Endometrial microvascular endothelial cells (primary cell): ENCODE data around the gene KIAA1755. TPM values are rescaled to one million over a fixed set of nuclear protein-coding genes. Genes with fewer than 3 reads are reported as not detected.

ENCODE experiments used
- in situ Hi-C: cut with HindIII; loops from 2 replicates; pipeline ENCODE4 v1.10.0; 2017; ENCODE audit warnings: low sequenced_read_pairs, low pct_unique_long_range_greater_than_20kb; ENCODE audit errors: inconsistent ontology term
- total RNA-seq: library from RNA; depleted of rRNA; stranded (reverse); fragments of >200 nt; gene quantifications from one replicate; pipeline ENCODE4 v1.2.3, GENCODE V29; 2015; ENCODE audit errors: inconsistent ontology term

KIAA1755 gene
- total RNA-seq, 1 donor from 2014 or later, result 1.0 TPM

DNA sequence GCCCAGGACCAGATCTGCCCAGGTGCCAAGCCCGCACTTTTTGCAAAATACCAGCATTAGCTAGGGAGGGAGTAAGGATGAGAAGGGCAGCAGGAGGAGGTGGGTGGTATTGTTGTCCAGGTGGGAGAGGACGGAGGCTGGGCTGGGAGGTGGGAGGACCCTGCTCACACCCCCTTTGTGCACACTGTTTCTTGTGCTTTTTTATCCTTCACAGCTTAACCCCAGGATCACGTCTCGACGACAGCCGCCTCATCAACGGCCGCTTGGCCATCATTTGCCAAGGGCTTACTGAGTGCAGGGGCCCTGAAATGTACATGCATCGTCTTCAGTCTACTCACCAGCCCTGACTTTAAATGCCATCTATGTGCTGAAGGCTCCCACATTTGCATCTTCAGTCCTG is 83.3 kb downstream of the KIAA1755 start:
- in situ Hi-C loops, result no loop called here

DNA sequence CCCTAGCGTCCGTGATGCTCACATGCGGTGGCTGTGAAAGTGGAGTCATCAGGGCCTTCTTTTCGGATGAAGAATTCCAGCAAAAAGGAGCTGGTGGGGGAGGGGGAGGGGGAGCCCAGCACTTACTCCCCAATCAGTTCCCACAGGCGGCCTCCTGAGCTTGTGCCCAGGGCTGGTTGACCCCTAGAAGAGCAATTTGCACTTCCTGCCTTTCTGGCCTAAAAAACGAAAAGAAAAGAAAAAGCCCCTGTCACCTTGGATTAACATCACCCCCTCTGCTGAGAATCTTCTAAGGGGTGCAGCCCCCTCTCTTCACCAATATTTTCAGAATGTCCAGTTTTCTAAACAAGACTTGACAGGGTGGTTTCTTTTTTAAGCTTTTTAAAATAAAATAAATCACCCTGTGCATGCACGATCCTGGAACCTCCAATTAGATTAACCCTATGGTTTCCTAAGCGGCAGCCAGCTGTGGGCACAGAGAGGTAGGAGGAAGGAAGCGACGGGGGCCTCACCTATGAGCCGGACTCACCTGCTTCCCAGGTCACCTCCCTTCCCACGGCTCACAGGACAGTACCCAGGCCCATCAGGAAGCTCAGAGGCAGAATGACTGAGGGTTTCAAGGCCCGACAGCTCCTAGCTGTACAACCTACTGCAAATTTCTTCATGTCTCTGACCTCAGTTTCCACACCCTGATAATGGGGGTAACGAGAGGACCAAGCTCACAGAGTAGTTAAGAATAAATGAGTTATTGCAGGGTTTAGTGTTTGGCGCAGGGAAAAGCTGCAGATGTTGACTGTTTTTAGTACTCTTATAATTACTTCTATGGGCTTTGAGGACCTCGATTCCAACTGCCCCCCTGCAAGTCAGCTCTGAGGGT is 85.0 kb downstream of the KIAA1755 start:
- in situ Hi-C loops, result no loop called here

DNA sequence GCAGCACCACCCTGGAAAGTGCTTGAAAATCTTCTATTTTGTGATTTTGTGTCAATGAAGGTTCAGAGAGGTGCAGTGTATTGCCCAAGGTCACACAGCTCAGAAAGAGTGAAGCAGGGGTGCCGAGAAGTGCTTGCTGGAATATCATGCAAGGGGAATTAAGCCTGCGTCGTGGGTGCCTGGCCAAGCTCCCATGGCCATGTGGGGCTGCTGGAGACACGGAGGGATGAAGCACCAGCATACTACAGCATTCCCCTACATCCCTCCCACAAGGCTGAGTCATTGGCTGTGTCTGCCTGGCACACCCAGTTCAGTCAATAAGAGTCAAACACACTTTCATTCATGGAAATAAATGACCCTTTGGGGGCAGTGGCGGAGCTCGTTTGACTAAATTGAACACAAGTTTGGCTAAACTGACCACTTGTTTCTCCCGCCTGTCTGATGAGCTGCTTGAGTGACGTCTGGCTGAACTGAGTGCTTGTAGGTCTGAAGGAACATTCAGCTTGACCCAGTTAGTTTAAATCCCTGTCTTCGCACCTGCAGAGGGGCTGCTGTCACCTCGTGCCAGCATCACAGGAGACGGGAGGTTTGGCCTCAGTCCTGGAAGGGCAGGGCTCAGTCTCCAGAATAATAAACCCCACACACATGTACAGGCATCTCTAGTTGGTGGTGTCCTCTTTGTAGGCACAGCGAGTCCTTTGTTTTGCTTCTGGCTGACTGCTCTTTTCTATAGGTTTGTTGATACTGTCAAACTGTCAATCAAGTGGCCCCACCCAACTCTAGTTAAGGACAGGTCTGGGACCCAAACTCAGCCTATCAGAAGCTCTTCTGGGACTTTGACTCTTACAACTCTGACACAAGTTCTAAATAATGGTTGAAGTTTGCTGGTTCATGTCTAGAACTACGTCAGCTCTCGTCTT is 87.0 kb downstream of the KIAA1755 start:
- in situ Hi-C loops, result no loop called here

DNA sequence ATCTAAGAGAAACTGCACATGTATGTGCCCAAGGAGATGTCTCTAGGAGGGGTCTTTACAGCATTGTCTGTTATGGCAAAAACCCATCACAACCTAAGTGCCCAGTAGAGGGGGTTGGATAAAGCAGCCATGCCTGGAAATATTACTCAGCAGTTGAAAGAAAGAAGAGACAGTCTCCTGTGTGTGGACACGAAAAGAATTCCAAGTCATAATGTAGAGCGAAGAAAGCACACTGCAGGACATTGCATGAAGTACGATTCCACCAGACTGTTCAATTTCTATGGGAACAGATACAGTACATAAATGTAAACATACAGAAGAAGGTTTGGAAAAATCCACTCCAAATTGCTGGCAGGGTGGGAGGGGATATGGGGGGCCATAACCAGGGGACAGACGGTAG is 88.1 kb downstream of the KIAA1755 start:
- in situ Hi-C loops, result no loop called here

DNA sequence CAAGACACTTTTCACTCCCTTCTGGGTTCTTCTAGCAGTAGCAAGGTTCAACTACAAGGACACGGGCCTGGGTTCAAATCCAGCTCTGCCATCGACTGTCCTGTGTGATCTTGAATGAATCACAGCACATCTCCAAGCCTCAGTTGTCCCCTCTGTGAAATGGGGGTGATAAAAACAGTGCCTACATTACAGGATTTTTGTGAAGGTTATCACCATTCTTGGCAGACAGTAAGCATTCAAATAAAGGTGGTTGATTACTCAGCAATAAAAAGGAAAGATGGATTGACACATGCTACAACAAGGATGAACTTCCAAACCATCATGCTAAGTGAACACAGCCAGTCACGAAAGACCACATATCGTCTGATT is 88.9 kb downstream of the KIAA1755 start:
- in situ Hi-C loops, result no loop called here

DNA sequence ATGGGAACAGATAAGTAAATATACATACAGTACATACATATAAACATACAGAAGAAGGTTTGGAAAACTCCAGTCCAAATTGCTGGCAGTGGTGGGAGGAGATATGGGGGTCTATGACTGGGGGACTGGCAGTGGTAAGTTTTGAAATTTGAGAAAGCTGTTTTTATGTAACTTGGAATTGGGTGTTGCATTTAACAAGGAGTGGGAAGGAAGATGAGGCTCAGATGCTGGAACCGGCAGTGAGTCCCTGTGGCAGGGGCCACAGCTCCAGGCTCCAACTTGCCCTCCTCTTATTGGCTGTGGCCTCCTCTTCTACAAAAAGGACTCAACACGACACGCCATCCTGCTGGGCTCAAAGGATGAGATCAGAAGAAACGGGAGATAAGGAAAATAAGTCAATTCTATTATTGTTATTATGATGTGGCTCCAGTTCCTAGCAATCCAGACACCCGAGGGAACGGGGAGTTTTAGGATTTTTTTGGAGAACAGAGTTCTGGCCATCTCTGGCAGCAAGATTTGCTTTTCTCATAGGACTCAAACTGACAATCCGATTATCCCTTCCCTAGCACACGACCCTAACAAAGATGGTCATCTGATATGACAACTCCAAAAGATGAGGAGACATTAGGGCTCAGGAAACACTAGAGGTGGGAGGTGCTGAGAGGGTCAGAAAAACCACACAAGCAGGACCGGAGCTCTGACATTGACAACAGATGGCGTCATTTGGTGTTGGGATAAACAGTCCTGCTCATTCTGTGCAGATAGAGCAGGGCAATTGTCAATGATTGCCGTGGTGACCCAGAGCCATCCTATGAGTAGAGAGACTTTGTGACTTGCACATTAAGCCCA is 89.5 kb downstream of the KIAA1755 start:
- in situ Hi-C loops, result no loop called here

DNA sequence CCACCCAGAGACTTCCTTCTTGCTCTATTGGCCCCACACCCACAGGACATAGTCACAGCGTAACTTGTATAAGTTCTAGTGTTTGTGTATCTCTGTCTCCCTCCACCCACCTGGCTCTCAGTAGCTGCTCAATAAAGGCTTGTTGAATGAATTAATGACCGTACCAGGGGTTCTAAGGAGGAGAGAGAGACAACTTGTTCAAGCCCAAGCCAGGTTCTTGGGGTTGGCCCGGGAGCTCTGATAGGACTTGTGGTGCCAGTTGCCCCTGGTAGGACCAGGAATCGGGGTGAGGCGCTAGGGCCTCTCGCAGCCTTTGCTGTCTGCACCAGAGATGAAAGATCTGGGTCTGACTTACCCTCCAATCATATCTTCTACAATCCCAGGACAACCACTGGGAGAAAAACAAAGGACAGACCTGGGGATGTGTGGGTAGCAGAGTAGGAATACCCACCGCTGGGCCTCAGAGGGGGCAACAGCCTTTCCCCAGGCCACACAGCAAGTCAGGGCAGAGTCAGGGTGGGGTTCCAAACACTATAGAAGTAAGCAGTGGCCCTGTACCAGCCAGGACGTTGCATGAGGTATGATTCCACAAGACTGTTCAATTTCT is 90.2 kb downstream of the KIAA1755 start:
- in situ Hi-C loops, result no loop called here

DNA sequence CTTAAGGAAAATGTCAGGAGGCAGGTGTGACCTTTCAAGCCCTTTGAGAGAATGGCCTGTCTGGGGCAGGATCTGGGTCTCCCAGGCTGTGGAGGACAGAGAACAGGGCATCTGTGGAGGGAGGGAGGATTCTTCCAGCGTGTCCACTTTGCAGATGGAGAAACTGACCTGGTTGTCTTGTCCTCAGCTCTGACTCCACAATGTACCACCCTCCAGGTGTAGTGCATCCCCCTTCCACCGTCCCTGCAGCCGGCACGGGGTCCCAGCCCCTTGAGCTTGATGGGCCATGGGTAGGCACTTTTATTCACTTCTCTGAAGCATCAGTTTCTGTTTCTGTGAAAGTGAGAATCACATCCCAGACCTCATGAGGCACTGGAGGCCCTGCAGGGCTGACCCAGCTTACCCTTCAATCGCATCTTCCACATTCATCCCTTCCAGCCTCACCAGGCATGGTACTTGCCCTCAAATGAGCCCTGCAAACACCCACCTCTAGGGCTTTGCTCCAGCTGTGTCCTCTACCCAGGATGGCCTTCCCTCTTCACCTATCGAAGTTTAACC is 90.8 kb downstream of the KIAA1755 start:
- in situ Hi-C loops, result loop anchor here (10.0 kb wide), 1 partner anchor 95 kb away; no protein-coding TSS in a partner anchor

DNA sequence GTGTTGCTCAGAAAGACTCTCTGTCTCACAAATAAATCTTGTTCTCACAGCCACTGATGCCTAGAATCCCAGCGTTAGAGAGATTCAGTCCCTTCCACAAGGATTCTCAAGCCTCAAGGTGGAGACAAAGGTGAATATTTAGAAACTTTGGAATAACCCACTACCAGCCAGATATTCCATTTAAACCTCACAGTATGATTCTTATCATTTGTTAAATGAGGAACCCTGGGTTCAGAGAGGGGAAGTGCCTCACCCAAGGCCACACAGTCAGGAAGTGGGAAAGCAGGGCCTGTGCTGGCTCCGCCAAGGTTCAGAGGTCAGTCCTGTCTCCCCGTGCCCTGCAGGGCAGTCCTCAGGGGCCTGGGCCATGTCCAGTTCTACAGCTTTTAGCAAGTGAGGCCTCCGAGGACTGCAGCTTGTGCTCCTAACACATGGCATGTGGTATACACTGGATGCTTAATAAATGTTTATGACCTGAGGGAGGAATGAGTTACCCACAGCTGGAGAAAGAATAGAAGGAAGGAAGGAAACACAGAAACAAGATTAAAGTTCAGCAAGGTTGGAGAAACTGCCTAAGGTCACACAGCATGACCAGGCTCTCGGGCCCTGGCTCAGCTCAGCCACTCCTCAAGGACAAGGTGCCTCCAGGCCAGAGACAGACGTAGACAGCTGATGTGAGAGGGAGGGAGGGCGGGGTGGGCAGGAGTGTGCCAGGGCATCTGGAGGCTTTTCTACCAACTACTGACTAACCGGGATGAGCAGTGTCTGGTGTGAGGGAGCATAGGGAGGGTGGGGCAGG is 91.5 kb downstream of the KIAA1755 start:
- in situ Hi-C loops, result loop anchor here (10.0 kb wide), 1 partner anchor 94 kb away; no protein-coding TSS in a partner anchor

DNA sequence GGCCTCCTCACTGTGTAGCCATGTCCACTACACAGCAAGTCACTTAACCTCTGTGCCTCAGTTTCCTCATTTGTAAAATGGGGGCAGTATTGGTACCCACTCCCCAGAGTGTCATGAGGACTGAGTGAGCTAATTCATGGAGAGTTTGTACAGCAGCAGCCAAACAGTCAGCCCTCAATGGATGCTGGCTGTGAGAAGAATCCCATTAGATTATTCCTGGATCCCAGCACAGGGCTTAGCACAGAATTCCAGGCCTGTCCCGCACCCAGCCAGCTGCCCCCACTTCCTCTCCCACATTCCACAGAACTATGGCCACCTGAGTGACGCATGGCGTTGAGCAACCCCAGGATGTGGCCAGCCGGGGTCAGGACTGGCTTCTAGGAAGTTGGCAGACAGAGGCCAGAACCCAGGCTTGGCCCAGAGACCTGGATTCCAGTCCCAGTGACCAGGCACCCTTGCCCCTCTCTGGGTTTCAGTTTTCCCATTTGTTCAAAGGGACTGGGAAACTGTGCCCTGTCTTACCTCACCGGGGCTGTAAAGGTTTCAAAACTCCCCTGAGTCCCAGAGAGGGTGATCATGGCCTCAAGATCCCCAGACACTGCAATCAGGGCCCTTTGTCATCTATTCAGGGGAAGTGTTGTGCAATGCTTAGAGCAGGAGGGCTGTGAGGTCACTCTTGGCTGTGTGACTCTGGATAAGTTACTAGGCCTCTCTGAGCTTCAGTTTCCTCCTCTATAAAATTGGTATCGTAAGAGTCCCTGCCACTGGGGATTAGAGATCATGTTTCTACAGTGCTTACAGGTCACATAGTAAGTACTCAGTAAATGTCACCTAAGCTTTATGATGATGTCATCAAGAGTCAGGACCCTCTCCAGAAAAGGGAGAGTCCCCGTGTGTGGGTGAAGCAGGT is 92.4 kb downstream of the KIAA1755 start:
- in situ Hi-C loops, result loop anchor here (10.0 kb wide), 1 partner anchor 93 kb away; no protein-coding TSS in a partner anchor

DNA sequence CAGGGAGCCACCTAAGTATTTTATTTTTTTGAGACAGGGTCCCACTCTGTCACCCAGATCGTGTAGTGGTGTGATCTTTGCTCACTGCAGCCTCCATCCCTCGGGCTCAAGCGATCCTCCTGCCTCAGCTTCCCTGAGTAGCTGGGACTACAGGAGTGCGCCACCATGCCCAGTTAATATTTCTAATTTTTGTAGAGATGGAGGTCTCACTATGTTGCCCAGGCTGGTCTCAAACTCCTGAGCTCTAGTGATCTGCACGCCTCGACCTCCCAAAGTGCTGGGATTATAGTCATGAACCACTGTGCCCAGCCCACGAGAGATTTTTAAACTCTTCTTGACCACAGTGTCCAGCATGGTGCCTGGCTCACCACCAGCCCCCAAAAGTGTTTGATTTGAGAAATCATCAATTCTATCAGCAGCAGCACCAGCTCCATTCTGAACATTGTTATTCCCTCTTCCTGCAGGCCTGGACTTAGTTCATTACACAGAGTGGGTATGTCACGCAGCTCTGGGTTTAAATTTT is 93.1 kb downstream of the KIAA1755 start:
- in situ Hi-C loops, result loop anchor here (10.0 kb wide), 1 partner anchor 93 kb away; no protein-coding TSS in a partner anchor

DNA sequence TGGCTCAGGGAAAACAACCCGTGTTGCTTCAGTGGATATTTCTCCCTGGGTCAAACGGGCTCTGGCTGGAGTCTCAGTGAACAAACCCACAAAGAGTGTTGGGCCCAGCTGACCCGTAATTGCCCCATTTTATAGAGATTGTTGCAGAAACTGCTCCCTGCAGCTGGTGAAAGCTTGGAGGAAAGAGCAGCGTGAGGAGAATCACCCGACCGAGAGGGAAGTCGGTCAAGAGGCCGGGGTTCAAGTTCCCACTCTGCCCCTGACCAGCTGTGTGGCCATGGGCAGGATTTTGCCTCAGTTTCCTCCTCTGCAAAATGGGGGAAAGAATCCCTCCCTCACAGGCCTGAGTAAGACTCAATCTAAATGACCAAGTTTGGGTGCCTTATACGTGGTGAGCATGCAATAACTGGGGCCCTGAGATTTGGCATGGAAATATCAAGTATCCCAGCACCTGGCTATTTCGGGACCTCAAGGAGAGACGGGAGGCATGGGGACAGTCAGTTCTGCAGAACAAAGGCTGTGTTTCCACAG is 93.8 kb downstream of the KIAA1755 start:
- in situ Hi-C loops, result loop anchor here (10.0 kb wide), 1 partner anchor 92 kb away; no protein-coding TSS in a partner anchor

DNA sequence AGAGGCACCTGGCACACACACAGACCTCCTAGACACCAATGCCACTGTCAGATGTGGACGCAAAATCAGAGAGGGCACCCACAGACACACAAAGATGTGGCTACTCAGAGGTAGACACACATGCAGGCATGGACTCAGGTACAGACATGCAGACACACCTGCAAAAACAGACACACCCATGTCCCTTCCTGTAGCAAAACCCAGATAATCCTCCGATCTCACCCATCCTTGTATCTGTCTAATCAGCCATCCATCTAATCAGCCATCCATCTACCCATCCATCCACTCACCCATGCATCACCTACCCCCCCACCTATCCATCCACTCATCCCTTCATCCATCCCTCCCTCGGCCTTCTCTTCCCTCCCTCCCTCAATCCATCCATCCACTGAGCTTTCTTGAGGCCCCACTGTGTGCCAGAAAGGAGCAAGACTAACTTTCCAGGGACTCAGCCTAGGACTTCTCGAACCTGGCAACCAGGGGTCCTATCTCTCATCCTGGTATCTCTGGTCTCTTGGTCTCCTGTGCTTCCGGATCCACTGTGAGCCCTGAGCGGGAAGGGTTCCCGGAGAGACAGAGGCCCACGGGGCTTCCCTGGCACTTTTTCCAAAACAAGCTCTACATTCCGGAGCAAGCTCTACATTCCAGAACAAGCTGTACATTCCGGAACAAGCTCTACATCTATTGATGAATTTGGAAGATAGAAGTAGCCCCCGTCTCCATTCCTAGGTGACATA is 94.4 kb downstream of the KIAA1755 start:
- in situ Hi-C loops, result loop anchor here (10.0 kb wide), 1 partner anchor 91 kb away; no protein-coding TSS in a partner anchor

DNA sequence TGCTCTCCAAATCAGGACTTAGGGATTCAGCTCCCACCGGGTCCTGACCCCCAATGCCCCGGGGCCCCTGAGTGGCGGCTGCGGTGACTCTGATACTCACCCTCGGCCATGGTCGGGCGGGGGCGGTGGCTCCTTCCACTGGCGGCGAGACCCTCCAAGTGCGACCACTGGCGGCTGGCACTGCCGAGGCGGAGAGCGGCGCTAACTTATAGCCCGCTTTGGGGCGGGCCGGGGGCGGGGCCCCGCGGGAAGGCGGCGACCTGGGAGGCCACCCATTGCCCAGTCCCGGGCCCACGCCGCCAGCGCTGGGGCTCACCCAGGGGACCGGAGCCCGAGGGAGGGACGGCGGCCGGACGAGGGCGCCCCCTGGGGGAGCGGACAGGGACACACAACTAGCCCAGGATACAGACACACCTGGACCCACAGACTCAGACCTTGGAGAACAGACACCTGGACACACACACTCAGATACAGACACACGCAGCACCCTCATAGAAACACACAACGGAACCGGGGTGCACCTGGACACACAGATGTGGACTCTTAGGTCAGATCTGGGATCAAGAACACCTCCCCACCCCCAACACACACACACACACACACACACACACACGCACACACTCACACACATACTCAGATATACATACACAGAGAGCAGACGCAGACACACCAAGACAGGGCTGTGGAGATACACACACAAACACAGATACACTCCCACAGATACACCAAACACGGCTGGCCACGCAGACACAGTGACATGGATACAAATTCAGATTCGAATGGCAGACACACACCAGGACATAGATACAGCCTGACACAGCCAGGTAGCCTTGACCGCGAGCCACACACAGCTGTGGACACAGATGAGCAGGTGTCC is 95.2 kb downstream of the KIAA1755 start, which contains the start of gene TGM2:
Gene TGM2, minus strand, starts transcription at position 182 of the 877 bp plus-strand sequence. Its CDS starts 72 bp downstream, at position 110.
- in situ Hi-C loops, result loop anchor here (10.0 kb wide), 1 partner anchor 91 kb away; no protein-coding TSS in a partner anchor
